HG03066 (cell line): ENCODE data around the gene CACNA1C.
A peak's percentile ranks its signal among the peaks of the same experiment; 100 is the strongest.
"Not testable (repeated sequence)": the region's sequence is repeated elsewhere in the genome, so short reads cannot be mapped to it uniquely, and the experiment has no call there.

Experiments used
- ATAC-seq: cut with Tn5 transposase; IDR thresholded peaks from one replicate; pipeline ENCODE4 v1.9.1; 2021; ENCODE audit warnings: low read depth; ENCODE audit not compliant: unreplicated experiment

Gene CACNA1C

DNA sequence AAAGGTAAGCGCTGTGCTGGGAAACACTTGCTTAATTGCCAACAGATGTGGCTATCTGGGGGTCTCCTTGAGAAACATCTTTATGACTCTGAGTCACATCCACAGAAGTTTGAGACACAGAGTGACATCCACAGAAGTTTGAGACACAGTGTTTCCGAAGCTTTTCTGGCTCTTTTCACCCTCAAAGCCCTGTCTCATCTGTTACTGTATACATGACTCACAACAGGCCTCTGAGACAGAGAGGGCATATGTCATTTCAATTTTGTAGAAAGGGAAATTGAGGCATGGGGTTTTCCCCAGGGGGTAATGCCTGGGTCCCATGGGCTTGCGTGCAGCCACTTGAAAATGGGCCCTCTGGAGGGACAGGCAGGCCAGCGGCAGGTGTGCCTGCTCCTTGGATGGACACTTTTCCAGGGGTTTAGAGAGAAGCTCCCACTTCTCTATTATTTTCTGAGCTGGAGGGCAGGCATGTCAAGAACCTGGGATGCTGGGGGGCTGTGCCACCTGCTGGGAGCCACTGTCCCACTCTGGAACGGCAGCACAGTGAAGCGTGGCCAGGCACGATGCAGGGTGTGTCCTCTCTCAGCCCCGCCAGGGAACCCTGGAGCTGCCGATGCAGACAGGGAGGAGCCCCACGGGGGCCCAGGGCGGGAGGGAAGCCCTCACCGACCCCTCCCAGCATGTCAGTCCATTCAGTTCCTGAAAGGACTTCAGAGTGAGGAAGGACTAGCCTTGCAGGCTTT, 630.7 kb downstream of the CACNA1C start:
- ATAC-seq, result no peak

DNA sequence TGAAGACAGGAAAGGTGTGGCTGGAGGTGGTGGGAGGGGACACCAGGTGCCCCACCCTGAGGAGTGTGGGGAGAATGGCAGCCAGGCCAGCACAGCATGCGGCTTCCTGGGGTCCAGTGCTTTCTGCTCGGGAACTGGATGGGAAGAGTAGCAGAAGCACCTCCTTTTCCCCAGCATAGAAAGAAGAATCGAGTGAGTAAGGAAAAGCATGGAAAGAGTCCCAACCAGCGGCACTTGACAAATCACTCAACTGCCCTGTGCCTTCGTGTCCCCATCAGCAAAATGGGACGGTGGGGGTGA, 631.2 kb downstream of the CACNA1C start:
- ATAC-seq, result not testable (repeated sequence)

DNA sequence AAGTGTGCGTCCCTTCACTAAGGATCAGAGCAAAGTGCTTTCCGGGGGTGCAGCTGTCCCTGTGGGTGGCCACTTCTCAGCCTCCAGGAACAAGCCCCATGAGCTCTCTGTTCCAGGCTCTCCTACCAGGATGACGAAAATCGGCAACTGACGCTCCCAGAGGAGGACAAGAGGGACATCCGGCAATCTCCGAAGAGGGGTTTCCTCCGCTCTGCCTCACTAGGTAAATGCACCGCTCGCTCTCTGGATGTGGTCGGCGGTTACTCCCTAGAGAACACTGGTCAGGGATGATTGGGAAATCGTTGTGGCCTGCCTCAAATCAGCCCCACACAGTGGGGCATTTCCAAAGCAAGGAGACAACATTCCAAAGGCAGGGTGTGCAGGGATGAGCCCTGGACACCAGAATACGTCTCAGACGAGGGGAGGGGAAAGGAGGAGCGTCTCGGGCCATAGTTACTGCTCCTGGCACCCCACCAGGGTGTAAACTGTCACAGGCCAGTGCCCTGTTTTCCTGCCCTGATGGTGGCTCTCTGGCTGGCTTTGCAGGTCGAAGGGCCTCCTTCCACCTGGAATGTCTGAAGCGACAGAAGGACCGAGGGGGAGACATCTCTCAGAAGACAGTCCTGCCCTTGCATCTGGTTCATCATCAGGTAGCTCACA, 633.0 kb downstream of the CACNA1C start:
- not testable (repeated sequence) for ATAC-seq

DNA sequence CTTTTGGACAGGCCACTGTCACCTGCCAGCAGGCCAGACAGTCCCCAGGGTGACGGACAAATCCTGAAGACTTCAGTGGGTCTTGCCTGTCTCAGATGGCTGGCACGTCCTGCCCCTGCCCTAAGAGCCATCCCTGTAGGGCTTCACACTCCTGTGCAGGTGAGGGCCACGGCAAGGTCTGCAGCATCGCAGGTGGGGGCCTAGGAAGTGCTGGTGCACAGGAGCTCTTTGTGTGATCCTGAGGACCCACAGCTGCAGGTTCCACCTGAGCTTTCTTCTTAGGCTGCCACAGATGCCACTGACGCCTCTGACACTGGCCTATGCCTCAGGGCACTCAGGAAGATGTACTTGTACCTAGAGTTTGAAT, 633.5 kb downstream of the CACNA1C start:
- no peak for ATAC-seq

DNA sequence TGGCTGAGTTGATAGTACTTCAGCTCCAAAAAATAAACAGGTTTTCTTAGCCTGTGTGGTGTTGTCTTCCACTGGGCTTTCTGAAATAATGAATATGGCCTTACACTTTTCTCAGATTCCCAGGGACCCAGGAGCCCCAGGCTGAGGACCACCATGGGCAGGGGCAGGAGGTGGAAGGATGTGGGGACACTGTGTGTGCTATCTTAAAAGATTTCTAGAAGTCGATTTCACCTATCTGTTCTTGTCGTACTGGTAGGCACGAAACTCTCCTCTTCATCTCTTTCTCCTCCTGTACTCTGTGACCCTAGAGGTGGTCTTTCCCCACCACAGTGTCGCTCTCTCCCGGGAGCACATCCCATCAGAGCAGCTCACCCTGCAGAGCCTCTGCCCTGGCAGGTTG, 634.3 kb downstream of the CACNA1C start:
- no peak for ATAC-seq

DNA sequence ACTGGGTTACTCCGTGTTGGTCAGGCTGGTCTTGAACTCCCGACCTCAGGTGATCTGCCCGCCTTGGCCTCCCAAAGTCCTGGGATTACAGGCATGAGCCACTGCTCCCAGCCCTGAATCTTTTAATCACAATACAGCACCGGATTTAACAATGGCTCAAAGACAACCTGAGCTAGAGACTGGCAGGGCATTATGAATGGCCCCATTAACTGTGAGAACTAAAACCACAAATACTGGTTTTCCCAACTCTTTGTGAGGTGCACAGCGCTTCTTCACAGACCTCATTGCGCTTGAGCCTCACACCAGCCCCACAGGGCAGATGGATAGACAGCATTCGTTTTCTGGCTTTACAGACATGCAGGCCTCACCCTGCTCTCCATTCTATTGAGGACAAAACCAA, 634.9 kb downstream of the CACNA1C start:
- no peak for ATAC-seq

DNA sequence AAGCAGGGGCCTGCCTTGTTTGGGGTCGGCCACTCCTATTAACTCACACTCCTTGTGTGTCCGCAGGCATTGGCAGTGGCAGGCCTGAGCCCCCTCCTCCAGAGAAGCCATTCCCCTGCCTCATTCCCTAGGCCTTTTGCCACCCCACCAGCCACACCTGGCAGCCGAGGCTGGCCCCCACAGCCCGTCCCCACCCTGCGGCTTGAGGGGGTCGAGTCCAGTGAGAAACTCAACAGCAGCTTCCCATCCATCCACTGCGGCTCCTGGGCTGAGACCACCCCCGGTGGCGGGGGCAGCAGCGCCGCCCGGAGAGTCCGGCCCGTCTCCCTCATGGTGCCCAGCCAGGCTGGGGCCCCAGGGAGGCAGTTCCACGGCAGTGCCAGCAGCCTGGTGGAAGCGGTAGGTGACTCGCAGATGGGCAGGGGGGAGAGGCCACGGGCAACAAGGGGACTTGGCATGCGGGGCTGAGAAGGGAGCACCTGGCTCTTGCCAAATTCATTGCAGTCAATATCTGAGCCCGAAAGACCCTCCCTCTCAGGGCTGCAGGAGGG, 635.7 kb downstream of the CACNA1C start:
- ATAC-seq, result no peak

DNA sequence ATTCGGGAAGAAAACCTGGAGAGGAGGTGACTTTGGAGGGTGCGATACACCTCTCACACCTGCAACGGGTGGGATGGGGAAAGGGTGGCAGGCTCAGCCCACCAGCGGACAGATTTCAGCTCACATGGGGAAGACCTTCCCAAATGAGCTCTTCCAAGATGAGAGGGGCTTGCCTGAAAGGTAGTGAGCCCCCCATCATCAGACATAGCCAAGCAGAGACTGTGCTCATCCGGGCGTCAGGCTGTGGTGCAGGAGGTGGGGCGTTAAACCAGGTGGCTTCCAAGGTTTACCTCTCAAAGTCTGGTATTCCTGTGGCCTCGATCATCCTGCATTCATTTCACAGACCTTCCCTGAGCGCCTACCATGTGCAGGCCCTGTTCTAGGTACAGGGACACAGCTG, 636.6 kb downstream of the CACNA1C start:
- ATAC-seq, result no peak

DNA sequence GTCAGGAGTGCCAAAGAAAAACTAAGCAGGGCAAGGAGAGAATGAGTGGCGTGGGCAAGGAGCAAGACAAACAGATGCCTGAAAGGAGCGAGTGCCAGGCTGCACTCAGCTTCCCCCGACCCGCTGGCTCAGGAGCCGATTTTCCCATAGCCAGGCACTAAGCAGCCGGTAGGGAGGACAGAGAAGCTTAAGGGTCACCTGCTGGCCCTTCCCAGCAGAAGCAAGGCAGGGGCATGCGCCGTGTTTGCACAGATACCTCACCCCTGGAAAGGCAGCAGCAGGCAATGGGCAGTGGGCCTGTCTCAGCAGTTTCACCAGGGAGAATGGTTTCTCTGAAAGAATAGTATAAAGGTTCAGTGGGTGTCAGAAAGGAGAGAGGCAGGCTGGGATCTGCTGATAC, 637.1 kb downstream of the CACNA1C start:
- ATAC-seq, result no peak

DNA sequence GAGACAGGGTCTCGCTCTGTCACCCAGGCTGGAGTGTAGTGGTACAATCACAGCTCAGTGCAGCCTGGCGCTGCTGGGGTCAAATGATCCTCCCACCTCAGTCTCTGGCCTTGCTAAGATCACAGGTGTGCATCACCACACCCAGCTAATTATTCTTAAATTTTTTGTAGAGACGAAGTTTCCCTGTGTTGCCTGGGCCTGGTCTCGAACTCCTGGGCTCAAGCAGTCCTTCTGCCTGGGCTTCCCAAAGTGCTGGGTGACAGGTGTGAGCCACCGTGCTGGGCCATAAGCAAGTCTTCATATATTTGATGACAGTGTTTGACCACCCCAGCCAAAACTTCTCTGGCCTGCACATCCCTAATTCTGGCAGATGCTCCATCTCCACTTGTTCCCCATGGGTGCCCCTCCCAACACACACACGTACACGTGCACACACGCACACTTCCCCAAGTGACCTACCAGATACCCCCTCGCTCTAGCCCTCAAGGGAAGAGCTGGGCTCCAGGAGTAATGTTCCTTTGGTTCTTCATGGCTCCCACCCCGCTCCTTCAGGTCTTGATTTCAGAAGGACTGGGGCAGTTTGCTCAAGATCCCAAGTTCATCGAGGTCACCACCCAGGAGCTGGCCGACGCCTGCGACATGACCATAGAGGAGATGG, 637.7 kb downstream of the CACNA1C start:
- no peak for ATAC-seq

DNA sequence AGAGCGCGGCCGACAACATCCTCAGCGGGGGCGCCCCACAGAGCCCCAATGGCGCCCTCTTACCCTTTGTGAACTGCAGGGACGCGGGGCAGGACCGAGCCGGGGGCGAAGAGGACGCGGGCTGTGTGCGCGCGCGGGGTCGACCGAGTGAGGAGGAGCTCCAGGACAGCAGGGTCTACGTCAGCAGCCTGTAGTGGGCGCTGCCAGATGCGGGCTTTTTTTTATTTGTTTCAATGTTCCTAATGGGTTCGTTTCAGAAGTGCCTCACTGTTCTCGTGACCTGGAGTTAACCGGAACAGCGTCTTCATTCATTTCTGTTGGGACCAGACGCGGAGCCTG, 638.2 kb downstream of the CACNA1C start:
- no peak for ATAC-seq

DNA sequence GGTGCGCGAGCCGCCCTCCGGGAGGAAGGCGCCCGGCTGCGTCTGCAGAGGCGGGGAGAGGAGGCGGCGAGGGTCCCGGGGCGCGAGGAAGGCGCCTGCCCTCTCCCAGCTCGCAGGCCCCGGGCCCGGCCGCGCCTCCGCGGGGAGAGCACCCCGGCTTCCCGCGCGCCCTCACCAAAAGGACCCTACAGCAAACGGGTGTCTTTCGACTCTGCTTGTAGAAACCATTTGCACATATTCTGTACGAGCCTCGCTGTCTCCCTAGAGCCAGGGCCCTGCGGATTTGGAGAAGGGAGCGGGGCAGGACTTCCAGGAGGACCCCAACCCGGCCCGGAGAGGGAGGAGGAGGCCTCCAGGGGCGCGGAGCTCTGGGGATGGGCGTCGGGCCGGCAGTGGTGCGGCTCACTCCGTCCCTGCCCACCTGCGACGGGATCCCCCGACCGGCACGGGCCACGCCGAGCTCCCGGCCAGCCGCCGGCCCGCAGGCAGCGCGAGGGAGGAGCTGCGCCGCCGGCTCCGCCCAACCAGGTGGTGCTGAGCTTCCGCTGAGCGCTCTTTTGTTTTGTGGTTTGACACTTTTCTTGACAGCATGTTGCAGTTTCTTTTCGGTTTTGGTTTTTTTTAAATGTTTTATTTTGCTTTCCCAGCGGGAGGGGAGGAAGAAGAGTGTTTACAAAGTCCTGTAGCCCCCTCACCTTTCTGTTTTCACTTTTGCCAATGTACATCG, 638.7 kb downstream of the CACNA1C start:
- ATAC-seq, result peak; percentile 73

DNA sequence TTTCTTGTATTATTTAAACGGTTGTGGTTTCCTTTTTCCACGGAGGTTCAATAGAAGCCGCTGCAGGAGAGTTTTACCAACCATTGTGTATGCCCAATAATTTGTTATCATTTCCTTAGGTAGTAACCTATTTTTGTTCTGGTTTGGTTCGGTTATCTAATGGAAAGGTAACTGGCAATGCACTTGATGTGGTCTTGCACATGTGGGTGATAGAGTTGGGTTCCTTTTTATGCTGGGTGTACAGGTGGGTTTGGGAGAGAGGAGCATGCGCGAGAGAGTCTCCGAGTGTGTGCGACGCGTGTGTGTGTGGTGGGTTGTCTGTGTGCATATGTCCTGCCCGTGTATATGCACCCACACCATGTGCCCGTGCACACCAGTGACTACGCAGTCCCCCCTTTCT, 639.3 kb downstream of the CACNA1C start:
- ATAC-seq, result no peak

DNA sequence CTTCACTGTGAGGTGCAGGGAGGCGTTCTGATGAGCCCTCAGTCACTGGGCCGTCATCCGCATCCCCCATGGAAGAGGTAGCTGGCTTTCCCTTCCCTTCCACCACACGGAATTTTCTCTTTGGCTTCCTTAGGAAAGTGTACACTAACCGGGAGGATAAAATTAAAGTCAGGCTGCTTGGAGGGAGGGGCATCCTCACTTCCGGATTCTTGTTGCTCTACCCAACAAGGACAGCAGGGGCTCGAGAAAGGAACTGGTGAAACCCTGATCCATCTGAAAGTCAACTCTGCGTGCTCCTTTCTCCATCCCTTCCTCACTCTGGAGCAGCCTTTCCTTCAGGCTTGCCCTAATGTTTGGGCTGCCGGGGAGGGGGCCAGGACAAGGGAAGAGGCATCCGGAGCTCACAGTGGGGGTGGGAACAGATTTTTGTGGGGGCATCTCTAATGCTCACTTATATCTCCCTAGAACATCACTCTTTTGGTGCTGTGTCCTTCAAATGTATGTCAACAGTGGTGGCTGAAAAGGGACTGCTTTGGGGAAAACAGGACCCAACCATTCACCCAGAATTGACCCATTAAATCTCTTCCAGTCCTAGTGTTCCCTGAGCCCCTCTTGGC, 640.6 kb downstream of the CACNA1C start:
- no peak for ATAC-seq

DNA sequence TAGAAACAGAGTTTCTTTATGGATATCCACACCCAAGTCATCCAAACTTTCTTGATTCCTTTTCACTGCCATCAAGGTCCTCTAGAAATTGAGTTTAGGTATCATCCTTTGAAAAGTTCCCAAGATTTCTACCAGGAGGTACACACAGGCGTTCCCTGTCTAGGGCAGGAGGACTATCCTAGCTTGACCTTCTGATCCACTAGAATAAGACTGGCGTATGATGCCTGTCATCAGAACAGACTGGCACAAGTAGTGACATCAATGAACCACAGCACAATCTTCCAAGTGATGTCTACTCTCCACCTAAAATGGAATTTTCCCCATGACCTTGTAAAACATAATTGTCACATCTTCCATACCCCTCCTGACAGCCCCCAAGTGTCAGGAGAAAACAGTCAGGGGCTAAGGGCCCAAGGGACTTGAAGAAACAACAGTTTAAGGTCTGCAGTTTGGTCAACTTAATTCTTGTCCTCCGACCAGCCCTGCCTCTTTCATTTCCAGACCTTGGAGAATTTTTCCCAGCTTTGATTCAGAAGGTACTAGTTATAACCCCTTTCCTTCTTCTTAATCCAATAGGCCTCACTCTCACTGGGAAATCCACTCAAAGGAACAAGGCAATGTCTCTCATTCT, 641.3 kb downstream of the CACNA1C start:
- ATAC-seq, result no peak

DNA sequence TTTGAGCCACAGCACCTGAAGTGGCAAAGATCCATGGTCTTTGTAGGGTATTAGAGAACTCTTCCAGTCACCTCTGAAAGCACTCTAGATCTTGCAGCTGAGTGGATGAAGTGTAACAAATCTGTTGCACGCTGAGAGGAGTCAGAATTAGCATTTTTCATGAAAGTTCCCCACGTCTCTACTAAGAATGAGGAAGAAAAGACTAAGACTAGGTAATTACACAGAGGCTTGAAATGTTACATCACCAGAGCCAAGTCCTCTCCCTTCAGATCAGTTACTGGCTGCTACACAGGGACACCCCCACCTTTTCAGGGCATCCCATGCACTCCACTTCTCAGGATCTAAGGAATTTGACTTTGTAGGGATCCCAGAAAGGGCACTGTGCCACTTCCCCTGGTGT, 643.3 kb downstream of the CACNA1C start:
- no peak for ATAC-seq

DNA sequence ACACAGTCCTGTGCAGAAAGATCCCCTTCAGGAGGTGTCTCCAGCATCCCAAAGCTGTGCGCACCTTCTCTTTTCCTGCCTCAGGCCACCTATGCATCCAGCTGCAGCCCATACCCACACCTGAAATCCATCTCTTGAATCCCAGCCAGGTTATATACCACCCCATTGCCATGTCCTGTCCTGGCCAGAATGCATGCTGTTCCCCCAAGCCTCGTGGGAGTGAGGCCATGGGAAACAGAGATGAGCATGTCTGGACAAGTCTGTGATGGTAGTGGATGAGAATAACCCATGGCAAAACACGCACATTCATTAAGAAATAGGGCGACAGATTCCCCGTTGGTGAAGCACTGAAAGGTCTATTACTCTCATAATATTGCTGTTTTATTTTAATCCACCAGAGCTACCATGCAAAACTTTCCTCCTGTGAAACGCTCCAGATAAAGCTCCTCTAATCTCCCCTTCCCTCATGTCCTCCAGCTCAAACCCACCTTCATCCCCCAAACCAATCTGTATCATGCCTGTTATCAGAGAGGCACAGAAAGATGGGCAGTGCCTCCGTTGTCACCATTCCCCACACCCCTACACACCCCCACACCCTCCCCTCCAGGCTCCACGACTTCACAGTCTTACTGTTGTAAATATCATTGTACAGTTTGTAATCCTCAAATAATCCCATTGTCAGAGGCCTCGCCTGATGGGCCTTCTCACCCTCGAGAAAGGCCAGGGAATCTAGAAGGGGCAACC, 644.4 kb downstream of the CACNA1C start:
- no peak for ATAC-seq

DNA sequence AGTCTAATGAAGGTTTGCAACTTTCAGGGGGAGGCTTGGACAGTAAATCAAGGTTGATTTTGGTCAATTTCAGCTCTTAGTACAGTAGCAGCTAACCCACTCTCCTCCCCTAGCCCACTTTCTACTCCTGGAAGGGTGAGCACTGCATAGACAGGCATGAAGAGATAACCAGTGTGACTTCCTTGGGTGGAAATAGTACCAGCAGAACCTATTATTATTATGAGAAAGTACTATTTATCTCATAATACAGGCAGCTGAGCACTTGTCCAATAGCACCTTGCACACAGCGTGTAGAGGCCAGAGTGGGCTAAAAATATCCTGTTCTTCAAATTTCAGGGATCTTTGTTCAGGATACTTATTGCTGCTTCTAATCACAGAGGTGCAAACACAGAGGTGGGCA, 645.8 kb downstream of the CACNA1C start:
- ATAC-seq, result no peak

DNA sequence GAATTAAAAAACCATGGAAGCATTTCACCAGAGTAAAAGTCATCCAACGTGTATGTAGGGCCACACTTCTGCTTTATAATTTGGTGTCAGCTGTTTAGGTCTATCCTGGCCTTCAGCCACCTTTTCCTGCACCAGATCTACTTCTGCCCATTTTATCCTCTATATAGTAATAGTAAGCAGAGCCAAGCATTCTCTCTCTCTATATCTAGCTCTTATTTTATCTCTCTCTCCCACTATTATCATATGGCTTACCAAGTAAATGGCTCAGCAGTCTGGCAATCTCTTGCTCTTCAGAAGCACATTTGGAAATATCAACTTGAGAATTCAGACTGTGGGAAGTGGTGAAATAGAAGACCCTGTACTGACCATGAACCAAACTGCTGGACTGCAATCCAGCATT, 657.9 kb downstream of the CACNA1C start:
- ATAC-seq, result no peak

DNA sequence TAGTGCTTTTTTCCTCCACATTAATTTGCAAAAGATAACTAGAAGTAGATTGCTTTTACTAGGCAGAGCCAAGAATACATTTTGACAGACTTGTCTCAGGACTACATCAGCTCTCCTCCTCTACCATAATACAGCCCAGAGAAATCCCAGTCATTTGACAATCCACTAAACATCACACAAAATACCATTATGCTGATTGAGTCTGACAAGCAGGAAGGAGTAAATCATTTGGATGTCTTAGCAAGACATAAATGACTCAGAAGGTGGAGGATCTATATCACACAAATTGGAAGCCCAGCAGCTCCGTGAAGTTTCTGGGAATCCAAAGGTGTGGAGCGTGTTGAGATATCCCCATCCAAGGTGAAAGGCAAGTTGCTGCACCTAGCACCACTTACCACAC, 666.6 kb downstream of the CACNA1C start:
- no peak for ATAC-seq
